HG02885 (cell line): ENCODE measurements around the gene TTC4.

Source experiments
- ATAC-seq: cut with Tn5 transposase; IDR thresholded peaks from one replicate; pipeline ENCODE4 v1.9.1; 2021; ENCODE audit warnings: mild to moderate bottlenecking; ENCODE audit not compliant: unreplicated experiment, poor library complexity

Gene TTC4

GRCh38 chr1:54777011-54777410 lies 61.4 kb downstream of the TTC4 start:
- no peak for ATAC-seq

- ATAC-seq, result no peak
These were observed 61.8 kb downstream of the TTC4 start for GRCh38 chr1:54777431-54777830.

GRCh38 chr1:54781023-54781723 lies 65.5 kb downstream of the TTC4 start:
- ATAC-seq, result no peak

- ATAC-seq, result no peak
These were observed 66.5 kb downstream of the TTC4 start for GRCh38 chr1:54782156-54782555.

- ATAC-seq, result no peak
These were observed 66.9 kb downstream of the TTC4 start for GRCh38 chr1:54782588-54782987.

- ATAC-seq, result no peak
These were observed 68.4 kb downstream of the TTC4 start for GRCh38 chr1:54784066-54784465.

GRCh38 chr1:54786778-54787177 lies 71.1 kb downstream of the TTC4 start:
- no peak for ATAC-seq

- no peak for ATAC-seq
These were observed 71.9 kb downstream of the TTC4 start for GRCh38 chr1:54787604-54788003.

GRCh38 chr1:54788459-54788858 lies 72.8 kb downstream of the TTC4 start:
- ATAC-seq, result no peak

- no peak for ATAC-seq
These were observed 76.3 kb downstream of the TTC4 start for GRCh38 chr1:54791880-54792522.
